ENCODE results near the gene TLR1.
"Not testable (repeated sequence)": the region's sequence is repeated elsewhere in the genome, so short reads cannot be mapped to it uniquely, and the experiment has no call there.

Gene TLR1

DNA sequence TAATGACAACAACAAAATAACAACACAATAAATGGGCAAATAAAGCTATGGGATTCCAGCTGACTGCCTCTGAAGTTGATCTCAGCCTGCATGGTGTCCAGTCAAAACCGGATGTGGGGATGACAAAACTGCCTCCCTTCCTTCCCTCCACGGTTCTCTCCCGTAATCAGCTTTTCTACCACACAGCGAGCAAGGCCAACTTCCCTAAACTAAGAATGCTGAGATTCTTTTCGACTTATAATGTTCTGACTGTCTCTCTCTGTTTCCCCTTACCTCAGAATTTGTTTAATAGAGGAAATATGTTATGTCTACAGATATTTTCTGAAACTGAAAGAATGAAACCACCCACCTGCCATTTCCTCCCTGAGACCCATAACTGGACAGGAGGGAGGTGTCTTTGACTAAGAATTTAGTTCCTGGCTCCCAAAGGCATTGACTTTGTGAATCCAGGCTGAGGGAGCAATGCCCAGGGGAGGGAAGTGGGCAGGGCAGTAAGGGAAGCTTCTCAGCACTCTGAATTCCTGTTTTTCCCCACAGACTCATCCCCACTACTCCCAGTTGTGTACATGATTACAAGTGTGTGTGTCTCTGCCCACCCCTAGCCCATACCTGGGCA lies 1.0 kb upstream of the TLR1 start:
- DNase-seq, result peak; percentile 34 to 64

DNA sequence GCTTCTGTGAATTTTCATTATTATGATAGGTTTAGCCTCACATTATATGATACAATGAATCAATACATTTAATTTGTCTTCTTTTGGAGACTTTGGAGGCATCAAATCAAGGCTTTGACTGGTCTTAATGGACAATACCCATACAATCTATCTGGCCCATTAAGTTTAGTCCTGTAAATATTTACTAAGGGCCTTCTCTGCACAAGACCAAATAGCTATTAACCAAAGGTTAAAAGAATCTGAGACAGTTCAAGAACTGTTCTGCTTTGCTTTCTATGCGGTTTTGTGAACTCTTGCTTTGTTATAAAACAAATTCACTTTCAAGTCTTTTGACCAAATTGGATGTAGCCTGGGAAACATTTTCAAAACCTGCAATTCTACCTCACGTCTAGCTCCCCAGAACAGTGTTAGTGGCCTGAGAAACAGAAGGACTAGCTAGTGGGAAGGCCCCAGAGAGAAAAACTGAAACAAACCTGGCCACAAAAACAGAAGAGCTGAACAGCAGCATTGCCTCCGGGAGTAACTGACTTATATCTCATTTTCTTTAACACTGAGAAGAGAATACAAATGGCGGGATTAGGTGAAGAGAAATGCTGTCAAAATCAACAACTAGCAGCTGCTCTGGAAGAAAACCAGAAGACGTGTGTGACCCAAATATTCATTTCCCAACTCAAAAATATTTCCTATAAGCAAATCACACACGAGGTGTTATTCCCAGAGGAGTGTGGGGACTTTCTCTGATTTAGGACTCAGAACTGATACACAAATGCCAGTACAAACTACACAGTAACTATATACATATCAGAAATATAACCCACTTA lies 548 bp downstream of the TLR1 start:
- peak; percentile 26 to 27 for DNase-seq

DNA sequence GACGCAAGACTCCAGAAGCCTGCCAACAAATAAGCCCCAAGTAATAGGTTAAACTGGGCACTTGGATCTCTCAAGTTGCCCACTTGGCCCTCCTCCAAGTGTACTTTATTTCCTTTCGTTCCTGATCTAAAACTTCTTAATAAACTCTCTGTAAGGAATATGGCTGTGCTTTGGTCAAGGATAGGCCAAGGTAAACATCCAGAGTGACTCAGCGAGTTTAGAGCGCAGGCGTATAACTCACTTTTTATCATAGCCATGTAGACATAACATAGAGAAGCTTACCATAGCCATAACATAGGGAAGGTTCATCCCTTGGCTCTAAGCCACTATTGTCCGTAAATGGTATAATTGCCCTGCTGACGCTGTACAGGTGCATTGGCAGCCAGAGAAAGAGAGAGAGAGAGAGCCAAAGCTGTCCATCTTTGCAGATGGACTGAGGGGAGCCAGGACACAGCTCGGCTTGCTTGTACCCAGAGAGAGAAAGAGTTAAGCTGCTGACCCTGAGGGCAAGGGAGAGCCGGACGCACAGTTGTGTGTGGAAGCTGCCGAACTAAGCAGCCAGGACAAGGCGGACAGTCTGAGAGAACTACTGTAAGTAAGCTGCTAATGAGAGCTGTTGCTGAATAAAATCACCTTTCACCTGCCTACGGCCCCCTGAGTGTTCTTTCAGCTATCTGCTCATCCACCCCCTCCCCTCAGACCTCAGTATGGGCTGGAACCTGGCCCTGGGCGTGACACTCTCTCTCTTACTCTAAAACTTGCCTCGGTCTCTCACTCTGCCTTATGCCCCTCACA lies 1.8 kb downstream of the TLR1 start:
- DNase-seq, result no peak

DNA sequence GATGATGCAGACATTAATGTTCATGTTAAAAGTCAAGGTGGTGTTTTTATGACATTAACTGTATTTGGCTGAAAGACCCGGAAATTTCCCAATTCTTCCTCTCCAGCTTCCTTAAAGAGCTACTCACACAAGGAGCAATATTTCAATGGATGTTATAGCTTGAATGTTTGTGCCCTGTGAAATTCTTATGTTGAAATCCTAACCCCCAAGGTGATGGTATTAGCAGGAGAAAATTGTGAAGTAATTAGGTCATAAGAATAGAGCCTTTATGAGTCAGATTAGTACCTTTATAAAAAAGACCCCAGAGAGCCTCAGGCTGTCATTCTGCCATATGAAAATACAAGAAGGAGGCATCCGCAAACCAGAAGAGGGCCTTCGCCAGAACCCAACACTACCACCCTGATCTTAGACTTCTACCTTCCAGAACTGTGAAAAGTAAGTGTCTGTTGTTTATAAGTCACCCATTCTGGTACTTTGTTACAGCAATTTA lies 3.6 kb downstream of the TLR1 start:
- no peak for DNase-seq

DNA sequence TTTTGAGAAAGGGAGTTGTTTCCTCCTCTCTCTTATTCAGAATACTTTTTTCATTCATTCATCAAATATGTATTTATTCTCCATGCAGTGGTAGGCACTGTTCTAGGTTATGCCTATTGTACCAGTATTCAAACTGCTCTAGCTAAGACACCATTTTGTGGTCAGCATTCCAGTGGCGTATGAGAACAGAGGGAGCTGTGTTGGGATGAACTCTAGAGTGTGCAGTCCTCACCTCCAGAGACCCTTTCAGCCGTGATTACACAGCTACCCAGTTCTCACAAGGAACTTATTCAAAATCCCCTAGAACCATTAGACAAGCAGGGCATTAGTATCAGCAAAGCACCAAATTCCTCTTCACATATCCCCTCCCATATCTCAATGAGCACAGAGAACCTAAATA lies 4.2 kb downstream of the TLR1 start:
- no peak for DNase-seq

DNA sequence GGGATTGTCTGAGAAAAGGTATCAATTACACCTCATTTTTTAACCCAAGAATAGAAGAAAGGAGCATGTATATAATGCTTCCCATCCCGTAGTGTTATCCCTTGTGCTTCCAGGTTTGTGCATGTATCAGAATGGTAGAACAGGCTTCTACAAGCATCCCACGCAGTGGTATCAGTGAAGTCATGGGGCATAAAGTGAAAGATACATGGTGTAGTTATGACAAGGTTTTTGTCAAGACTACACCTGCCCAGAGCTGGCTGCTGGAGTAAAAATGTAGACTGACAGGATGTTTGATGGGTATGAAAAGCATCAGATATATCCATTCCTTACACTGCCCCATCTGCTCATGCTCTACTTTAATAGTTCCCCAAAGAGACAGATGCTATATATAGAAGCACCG lies 9.5 kb downstream of the TLR1 start:
- DNase-seq, result no peak

DNA sequence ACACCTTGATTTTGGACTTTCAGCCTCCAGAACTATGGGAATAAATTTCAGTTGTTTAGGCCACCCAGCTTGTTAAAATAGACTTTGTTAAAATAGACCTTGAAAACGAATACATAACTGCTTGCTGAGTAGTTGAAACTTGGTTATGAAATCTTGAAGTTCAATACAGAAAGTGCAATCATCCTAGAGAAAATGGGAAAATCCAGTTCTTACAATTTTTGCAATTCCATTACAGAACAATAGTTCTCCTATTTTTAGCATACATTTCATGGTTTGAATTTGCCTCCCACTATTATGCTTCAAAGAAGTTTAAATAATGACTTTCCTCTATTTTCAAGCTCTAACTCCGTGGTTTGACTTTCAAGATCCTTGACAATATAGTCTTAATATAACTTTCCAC lies 10.5 kb downstream of the TLR1 start:
- no peak for DNase-seq

DNA sequence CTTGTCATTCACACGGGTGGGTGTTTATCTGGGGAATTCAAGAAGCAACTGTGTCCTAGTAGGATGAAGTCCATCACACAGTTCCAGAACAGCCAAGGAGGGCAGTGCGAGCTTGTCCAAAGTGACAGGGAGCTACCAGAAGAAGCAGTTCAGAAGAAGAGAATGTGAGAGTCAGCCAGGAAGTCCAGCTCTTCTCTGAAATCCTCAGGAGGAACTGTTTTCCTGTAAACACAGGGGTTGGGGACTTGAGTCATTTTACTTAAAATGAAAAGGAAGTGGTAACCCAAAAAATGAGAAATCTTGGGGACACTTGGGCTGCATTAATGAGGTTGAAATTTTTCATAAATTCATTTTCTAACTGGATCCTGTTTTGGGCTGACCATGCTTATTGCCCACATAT lies 13.6 kb downstream of the TLR1 start:
- no peak for DNase-seq

DNA sequence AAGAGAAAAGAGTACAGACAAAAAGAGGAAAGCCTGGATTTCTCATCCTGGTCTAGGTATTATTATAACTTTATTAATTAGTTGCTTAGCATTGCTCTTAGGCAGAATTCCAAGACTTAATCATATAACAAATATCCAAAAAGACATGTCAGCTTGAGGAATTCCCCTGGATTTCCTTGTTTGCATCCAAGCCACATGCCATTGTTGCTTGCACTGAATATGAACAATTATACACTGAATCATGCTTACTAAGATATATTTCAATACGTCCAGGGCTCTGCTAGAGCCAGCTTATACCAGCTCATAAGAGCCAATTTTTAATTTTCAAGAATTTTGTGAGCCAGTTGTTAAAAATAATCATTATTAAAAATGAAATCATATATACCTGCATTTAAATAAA lies 16.3 kb downstream of the TLR1 start:
- DNase-seq, result no peak

DNA sequence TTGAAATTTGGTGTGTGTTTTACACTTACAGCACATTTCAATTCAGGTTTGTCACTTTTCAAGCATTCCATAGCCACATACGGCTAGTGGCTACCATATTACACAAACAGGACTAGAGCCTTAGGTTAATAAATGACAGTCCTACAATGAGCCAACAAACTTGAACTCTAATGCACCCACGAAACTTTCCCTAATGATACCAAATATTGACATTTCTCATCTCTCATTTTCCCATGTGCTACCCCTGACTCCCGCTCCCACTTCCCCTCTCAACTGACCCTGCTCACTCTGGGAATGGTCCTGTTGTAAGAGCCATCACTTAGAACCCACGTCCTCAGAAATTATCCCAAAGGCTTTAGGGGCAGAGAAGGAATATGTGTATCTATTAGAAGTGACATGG lies 16.9 kb downstream of the TLR1 start:
- DNase-seq, result no peak

DNA sequence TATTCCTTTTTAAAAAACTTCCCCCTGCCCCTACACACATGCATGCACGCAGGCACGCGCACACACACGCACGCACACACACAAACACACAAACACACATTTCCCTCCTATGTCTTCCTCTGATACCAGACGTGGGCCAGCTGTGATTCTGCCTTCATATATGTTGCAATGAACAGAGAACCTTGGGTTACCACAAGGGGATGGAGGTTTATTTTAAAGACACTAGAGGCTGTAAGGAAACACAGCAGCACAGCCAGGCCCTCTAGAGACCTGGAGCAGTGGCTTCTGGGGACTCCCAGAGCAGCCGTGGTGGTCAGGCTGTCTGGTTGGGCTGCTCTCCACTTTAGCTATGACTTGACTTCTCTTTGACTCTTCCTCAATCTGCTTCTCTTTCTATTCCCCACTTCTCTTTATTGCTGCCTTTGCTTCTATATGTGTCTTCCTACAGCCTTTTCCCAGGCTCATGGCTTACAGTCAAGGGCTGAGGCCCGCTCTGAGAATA lies 18.6 kb downstream of the TLR1 start:
- DNase-seq, result peak in 1 of 2 donors; percentile 45

DNA sequence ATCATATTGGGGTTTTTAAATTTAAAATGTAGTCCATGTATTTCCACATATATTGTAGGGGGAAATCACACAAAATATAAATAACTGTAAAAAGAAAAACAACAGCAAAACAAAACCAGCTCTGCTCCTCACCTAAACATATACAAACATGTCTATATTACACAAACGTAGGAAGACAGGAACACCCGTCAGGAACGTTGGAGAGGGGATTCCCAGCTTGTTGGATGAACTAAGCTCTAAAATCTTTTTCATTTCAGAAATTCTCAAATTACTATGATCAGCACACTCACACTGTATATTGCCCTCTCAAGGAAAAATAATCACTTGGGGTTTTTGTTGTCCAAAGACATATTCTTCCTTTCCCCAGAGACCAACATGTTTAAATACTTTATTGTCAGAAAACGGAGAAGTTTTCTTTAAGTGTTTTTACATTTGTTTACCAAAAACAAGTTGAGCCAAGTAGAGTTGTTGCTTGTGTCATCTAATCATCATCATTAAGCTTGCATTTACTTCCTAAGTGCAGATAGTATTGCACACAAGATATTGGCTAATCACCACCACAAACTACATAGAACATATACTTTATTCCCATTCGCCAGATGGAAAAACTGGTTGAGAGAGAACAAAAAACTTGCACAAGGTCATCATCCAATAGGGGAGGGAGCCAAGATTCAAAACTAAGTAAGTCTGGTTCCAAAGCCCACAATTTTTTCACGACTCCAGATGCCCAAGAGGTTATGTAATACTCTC lies 19.4 kb downstream of the TLR1 start:
- DNase-seq, result no peak

DNA sequence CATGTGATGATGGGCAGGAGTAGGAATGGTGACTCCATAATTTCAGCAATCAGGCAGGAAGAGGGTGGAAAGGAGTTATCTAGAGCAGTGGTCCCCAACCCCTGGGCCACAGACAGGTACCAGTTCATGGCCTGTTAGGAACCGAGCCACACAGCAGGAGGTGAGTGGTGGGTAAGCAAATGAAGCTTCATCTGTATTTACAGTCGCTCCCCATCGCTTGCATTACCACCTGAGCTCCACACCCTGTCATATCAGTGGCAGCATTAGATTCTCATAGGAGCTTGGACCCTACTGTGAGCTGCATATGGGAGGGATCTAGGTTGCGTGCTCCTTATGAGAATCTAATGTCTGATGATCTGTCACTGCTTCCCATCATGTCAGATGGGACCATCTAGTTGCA lies 20.4 kb downstream of the TLR1 start:
- DNase-seq, result no peak

DNA sequence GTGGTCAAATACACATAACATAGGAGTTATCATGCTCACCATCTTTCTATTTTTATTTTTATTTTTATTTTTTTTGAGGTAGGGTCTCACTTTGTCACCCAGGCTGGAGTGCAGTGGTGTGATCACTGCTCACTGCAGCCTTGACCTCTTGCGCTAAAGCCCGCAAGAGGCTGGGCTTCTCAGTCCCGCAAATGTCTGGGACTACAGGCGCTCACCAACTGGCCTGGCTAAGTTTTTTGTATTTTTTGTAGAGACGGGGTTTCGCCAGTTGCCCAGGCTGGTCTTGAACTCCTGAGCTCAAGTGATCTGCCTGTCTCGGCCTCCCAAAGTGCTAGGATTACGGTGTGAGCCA lies 21.5 kb downstream of the TLR1 start:
- no peak for DNase-seq

DNA sequence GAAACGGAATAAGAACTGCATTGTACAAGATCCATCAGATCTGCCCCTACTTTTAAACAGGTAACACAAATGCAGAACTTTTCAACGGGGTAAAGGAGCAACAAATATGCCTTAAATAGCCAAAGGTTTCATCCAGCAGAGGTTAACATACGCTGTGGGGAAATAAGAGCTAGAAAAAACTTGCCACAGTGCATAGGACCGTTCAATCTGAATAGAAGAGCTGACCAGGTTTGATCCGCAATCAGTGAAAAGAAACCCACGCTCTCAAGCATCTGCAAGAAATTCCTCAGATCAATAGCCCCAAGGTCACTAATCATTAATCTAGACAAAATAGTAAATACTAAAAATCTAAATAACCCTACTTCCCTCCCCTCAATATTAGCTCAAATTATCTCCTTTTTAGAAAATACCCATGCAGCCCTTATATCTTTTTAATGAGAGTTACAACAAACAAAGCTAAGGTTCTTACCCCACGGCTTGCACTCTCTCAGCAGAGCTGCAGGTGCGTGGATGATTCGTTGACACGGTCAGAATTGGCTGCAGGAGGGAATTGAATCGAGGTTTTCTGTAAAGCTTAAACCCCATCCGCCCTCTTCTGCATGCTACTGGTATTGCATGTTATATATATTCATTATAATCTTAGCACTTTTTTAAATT lies 22.0 kb downstream of the TLR1 start, which contains the start of gene TLR10:
Gene TLR10, minus strand, starts transcription at position 539 of the 657 bp plus-strand sequence. CDS start 7,400 bp downstream, outside the sequence.
- DNase-seq, result peak; percentile 60 to 61

DNA sequence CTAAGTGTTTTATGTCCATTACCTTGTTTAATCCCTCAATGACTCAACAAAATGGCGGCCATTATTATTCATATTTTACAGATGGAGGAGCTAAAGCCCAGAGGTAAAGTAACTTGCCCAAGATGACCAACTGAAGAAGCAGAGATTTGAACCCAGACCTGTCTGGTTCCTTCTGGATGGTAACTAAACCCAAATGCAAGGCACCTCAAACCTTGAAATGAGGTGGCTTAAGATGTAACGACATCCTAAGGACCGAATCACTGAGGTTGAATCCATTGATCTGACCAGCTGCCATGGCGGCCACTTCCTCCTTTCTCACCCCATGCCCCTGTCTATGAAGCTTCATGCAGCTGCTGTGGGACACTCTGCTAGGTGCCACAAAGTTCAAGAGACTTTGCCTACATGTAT lies 22.7 kb downstream of the TLR1 start:
- no peak for DNase-seq

DNA sequence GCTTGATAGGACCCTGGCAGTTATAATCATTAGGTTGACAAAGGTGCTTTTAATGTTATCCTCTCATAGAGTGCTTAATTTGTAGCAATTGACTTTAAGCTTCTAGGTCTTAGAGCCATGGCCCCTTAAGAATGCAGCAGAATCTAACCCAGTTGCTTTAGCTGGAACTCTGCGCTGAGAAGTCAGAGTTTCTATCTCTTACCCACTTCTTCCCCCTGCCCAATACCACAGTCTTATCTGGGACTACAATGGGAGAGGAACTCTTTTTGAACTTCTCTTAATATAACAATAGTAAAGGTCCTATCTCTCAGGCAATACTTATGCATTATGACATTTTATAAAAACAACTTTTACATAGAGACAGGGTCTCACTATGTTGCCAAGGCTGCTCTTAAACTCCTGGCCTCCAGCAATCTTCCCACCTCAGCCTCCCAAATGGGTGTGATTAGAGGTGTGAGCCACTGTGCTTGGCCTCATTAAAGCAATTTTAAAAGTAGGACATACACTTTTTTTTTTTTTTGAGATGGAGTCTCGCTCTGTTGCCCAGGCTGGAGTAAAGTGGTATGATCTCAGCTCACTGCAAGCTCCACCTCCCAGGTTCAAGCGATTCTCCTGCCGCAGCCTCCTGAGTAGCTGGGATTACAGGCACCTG lies 23.6 kb downstream of the TLR1 start:
- DNase-seq, result peak in 1 of 2 donors; percentile 28

DNA sequence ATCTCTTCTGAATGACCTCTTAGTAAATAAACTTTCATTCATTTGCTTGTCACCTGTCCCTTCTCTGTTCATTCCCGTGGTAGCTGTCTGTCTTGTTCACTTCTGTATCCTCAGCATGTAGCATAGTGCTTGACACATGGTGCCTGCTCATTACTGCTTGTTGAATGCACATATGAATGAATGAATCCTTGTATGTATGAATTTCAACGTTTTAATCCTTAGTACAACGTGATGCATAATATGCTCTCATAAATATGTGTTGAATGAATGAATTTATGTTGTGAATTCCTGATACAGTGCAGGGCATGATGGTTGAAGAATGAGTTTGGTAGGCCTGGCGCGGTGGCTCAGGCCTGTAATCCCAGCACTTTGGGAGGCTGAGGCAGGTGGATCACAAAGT lies 24.8 kb downstream of the TLR1 start:
- no peak for DNase-seq

DNA sequence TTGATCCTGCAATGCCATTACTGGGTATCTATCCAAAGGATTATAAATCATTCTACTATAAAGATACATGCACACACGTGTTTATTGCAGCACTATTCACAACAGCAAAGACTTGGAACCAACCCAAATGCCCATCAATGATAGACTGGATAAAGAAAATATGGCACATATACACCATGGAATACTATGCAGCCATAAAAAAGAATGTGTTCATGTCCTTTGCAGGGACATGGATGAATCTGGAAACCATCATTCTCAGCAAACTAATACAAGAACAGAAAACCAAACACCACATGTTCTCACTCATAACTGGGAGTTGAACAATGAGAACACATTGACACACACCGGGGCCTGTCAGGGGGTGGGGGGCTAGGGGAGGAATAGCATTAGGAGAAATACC lies 26.7 kb downstream of the TLR1 start:
- DNase-seq, result not testable (repeated sequence)

DNA sequence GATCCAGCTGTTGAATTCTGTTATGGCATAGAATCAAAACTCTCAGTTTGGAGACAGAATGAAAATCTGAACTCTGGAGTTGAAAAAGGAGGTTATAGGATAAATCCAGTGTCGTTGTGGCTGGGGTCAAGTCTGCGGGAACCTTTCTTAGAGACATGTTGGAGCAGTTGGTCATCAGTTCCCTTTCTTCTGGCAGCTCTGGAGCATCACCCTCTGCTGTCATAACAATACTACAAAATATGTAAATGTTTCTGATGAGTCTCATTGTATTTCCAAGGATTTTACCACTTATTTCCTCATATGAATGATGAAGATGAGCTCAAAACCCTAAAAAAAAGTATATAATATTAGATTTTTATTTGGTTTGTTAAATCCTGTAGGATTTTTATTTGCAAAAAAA lies 29.3 kb downstream of the TLR1 start:
- no peak for DNase-seq

DNA sequence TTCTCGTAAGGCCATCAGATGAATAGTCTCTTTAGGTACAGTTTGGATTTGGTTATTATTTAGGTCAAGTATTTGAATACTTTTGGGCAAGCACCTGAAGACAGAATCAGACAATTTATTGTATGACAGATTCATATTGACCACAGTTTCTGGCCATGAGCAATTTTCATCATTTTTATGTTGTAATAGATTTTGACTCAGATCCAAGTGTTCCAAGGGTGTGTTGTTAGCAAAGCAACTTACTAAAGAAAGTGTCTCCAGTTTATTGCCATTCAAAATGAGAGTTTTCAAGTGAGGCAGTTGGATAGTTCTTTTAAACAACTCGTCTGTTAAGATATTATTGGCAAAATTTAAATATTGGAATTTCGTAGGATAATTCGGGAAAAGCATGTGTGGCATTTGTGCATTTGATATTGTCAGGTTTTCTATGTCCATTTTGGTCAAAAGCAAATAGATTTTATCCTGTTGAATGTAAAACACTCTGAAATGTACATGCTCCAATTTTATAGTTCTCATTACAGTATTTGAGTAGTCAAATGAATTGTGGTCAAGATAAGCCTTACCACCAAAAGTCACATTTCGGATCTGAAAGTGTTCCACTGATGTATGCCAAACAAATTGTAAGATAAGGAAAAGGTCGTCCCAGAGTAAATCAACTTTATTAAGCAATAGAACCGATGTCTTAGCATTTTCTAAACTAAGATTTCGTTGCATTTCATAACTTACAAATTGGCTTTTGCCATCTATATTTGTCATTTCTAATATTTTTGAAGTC lies 30.2 kb downstream of the TLR1 start:
- DNase-seq, result no peak
